Retinal pigment epithelial cell (primary cell): ENCODE data around the gene TBC1D30.

Experiments used
- DNase-seq: peaks from one replicate; pipeline ENCODE4 v3.0.0-alpha.2; 2010; ENCODE audit warnings: low read depth
- H3K4me3 ChIP-seq: 2 replicates; pipeline ENCODE4 v1.5.1; 2011; ENCODE audit warnings: mild to moderate bottlenecking, low read length, control low read depth, moderate library complexity
- TF ChIP-seq, protein P1 (sequence below): conservative IDR thresholded peaks from 2 replicates; pipeline ENCODE4 v1.5.1; 2011; ENCODE audit warnings: low read depth, low read length, control low read depth, inconsistent platforms

TBC1D30 gene

GRCh38 chr12:64884728-64885127 is 60.3 kb downstream of the TBC1D30 start:
- no peak for DNase-seq
- no peak overlapping the region for H3K4me3 ChIP-seq
- TF ChIP-seq, protein P1, sequence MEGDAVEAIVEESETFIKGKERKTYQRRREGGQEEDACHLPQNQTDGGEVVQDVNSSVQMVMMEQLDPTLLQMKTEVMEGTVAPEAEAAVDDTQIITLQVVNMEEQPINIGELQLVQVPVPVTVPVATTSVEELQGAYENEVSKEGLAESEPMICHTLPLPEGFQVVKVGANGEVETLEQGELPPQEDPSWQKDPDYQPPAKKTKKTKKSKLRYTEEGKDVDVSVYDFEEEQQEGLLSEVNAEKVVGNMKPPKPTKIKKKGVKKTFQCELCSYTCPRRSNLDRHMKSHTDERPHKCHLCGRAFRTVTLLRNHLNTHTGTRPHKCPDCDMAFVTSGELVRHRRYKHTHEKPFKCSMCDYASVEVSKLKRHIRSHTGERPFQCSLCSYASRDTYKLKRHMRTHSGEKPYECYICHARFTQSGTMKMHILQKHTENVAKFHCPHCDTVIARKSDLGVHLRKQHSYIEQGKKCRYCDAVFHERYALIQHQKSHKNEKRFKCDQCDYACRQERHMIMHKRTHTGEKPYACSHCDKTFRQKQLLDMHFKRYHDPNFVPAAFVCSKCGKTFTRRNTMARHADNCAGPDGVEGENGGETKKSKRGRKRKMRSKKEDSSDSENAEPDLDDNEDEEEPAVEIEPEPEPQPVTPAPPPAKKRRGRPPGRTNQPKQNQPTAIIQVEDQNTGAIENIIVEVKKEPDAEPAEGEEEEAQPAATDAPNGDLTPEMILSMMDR = no peak

- no peak for DNase-seq
- TF ChIP-seq, protein P1 = no peak
- H3K4me3 ChIP-seq = no peak overlapping the region
These were observed 65.2 kb downstream of the TBC1D30 start for GRCh38 chr12:64889434-64890216.

GRCh38 chr12:64890873-64891468 is 66.5 kb downstream of the TBC1D30 start:
- peak; percentile 16 for DNase-seq
- TF ChIP-seq, protein P1 = peak; percentile 61
- H3K4me3 ChIP-seq = no peak overlapping the region

DNA sequence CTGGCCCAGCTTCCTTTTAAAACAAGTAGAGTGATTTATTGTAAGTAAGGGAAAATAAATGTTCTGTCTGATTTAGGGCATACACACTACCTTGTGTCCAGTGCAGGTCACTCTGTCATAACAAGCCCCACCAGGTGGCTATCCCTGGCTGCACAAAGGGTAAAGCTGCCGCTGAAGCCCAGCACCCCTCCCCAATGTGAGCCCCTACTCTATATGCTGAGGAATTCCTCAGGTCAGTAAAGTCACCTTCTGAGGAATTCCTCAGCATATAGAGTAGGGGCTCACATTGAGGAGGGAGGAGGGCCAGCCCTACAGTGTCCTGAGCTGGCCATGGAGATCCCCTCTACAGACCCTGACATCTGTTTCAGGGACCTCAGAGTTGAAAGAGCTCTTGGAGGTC is 67.2 kb downstream of the TBC1D30 start:
- H3K4me3 ChIP-seq = no peak overlapping the region
- TF ChIP-seq, protein P1 = no peak
- DNase-seq = no peak

DNA sequence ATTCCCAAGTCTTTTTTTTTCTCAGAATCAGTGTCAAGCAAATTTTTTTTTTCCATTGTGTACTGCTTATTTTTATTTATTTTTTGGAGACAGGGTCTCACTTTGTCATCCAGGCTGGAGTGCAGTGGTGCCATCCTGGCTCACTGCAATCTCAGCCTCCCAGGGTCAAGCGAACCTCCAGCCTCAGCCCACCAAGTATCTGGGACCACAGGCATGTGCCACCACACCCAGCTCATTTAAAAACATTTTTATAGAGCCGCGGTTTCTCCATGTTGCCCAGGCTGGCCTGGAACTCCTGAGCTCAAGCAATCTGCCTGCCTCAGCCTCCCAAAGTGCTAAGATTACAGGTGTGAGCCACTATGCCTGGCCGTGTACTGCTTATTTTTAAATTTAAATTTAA is 68.1 kb downstream of the TBC1D30 start:
- TF ChIP-seq, protein P1 = no peak

GRCh38 chr12:64893961-64894360 is 69.5 kb downstream of the TBC1D30 start:
- no peak for DNase-seq
- TF ChIP-seq, protein P1 = no peak

More for the DNA sequence above, 68.1 kb downstream of the TBC1D30 start:
- DNase-seq = no peak
- no peak overlapping the region for H3K4me3 ChIP-seq

More at GRCh38 chr12:64893961-64894360, 69.5 kb downstream of the TBC1D30 start:
- H3K4me3 ChIP-seq = no peak overlapping the region
